Mucosa of descending colon (tissue), 3 donors: Measurements from ENCODE around the gene ISYNA1. TPM values are rescaled to one million over a fixed set of nuclear protein-coding genes. Genes with fewer than 3 reads are reported as not detected.

Experiments used
- ATAC-seq: fragments of 200-7000 bp; cut with Tn5 transposase; one replicate; pipeline ENCODE4 v1.9.1; 2020; ENCODE audit warnings: mild to moderate bottlenecking, moderate library complexity
- DNase-seq, 3 donors: peaks; one replicate each; pipeline ENCODE4 v3.0.0-alpha.2; 2020
- H3K36me3 ChIP-seq: fragments of 200-600 bp; one replicate; pipeline ENCODE4 v1.8.0; 2021; ENCODE audit warnings: low read depth, mild to moderate bottlenecking
- H3K4me1 ChIP-seq: fragments of 200-600 bp; one replicate; pipeline ENCODE4 v1.8.0; 2021; ENCODE audit warnings: low read depth, mild to moderate bottlenecking
- H3K4me3 ChIP-seq: fragments of 200-600 bp; one replicate; pipeline ENCODE4 v1.8.0; 2021; ENCODE audit warnings: mild to moderate bottlenecking
- H3K9me3 ChIP-seq: fragments of 200-600 bp; one replicate; pipeline ENCODE4 v1.8.0; 2021; ENCODE audit warnings: mild to moderate bottlenecking
- CTCF ChIP-seq: fragments of 200-600 bp; IDR thresholded peaks from one replicate; pipeline ENCODE4 v1.8.0; 2022; ENCODE audit warnings: antibody characterized with exemption, mild to moderate bottlenecking
- intact Hi-C, 2 donors: fragments of 100-400 bp; cut with DNase I in 1 of 2; cut with micrococcal nuclease in 1 of 2; formaldehyde crosslinking; loops; one replicate each; pipeline versions ENCODE4 v1.11.0 to v1.11.1; 2022; cut with DNase I, micrococcal nuclease
- total RNA-seq, 3 donors: library from RNA; stranded (reverse); fragmentation: NEBNext Ultra II Directional in 2 of 3; extraction: Animal tissue kit (Norgen Biotek cat#: 25700) in 2 of 3; gene quantifications; one replicate each; pipeline versions ENCODE4 v1.2.1 to v1.2.4, GENCODE V29; 2021 to 2023
- donor health status: DM: no; HTN: no; CAD: no; lungs with moderate emphysema.
- donor health status: DM: no; HTN: no; CAD: no.
- donor health status: DM: no; HTN: yes; CAD: no.

ISYNA1 gene
- total RNA-seq, 3 donors from 2014 or later, result 10.2 to 20.0 (median 13.2) TPM

- peak; percentile 42 for ATAC-seq
- no peak for TF ChIP-seq CTCF
- intact Hi-C loops, result no loop called here
- Histone ChIP-seq H3K4me3 (no peak within 1 kb of the TSS), H3K36me3 (no peaks in the 10 kb centered on the region), H3K4me1 (peaks cover 7% of the 10 kb centered on the region), H3K9me3 (no peaks in the 10 kb centered on the region)
- DNase-seq, result peak in 2 of 3 donors; percentile 62 to 77
These were observed 40.4 kb downstream of the ISYNA1 start, which contains the start of gene LRRC25 for GRCh38 chr19:18397242-18398202. TSS of gene LRRC25 (minus strand) at chr19:18397622. CDS start at chr19:18396963, 659 bp downstream.

- DNase-seq (no peak), ATAC-seq (no peak)
- TF ChIP-seq CTCF, result no peak
- intact Hi-C loops, result no loop called here
- Histone ChIP-seq H3K36me3 (no peaks in the 10 kb centered on the region), H3K9me3 (no peaks in the 10 kb centered on the region), H3K4me1 (peaks cover 6% of the 10 kb centered on the region), H3K4me3 (no peak overlapping the region)
These were observed 41.3 kb downstream of the ISYNA1 start for GRCh38 chr19:18396471-18397241.

GRCh38 chr19:18393836-18394235, 44.1 kb downstream of the ISYNA1 start:
- Histone ChIP-seq H3K9me3 (no peaks in the 10 kb centered on the region), H3K36me3 (no peaks in the 10 kb centered on the region), H3K4me3 (no peak overlapping the region), H3K4me1 (peaks cover 6% of the 10 kb centered on the region)
- intact Hi-C loops, result no loop called here
- ATAC-seq (peak; percentile 5), DNase-seq (no peak)
- TF ChIP-seq CTCF, result no peak

GRCh38 chr19:18392926-18393325, 45.0 kb downstream of the ISYNA1 start:
- Histone ChIP-seq H3K4me1 (peaks cover 14% of the 10 kb centered on the region), H3K36me3 (no peaks in the 10 kb centered on the region), H3K9me3 (no peaks in the 10 kb centered on the region), H3K4me3 (no peak overlapping the region)
- intact Hi-C loops, result no loop called here
- DNase-seq (no peak), ATAC-seq (no peak)
- no peak for TF ChIP-seq CTCF

- Histone ChIP-seq H3K4me1 (peaks cover 17% of the 10 kb centered on the region), H3K9me3 (no peaks in the 10 kb centered on the region), H3K4me3 (no peak overlapping the region), H3K36me3 (no peaks in the 10 kb centered on the region)
- peak; percentile 23 for ATAC-seq
- DNase-seq, result peak in 1 of 3 donors; percentile 69
- no peak for TF ChIP-seq CTCF
- intact Hi-C loops, result no loop called here
These were observed 45.5 kb downstream of the ISYNA1 start for GRCh38 chr19:18392417-18392816.
